ENCODE measurements around the gene HBG2.

HBG2 gene

GRCh38 chr11:5290106-5290505 is 35.5 kb upstream of the HBG2 start:
- TF ChIP-seq CREB1 (IDR thresholded peaks at IDR 0.05; ENCODE audit: low read depth) = no peak
- TF ChIP-seq YY1 (IDR thresholded peaks at IDR 0.05; ENCODE audit: low read depth) = no peak
- TF ChIP-seq TEAD4 (IDR thresholded peaks at IDR 0.05) = no peak
- TF ChIP-seq USF1 (IDR thresholded peaks at IDR 0.05) = no peak
- TF ChIP-seq REST (IDR thresholded peaks at IDR 0.05; ENCODE audit: low read depth) = no peak
- no peak for TF ChIP-seq TAF1 (IDR thresholded peaks at IDR 0.05; ENCODE audit: low read depth)
- TF ChIP-seq TCF12 (IDR thresholded peaks at IDR 0.05; ENCODE audit: low read depth) = no peak
- TF ChIP-seq EP300 (IDR thresholded peaks at IDR 0.05; ENCODE audit: borderline replicate concordance) = no peak
- TF ChIP-seq CEBPB (IDR thresholded peaks at IDR 0.05) = no peak
- TF ChIP-seq, protein P1, sequence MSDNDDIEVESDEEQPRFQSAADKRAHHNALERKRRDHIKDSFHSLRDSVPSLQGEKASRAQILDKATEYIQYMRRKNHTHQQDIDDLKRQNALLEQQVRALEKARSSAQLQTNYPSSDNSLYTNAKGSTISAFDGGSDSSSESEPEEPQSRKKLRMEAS (IDR thresholded peaks at IDR 0.05) = no peak
- TF ChIP-seq ZBTB7A (IDR thresholded peaks at IDR 0.05; ENCODE audit: low read depth) = no peak
- no peak for TF ChIP-seq RAD21 (IDR thresholded peaks at IDR 0.05; ENCODE audit: low read depth)
- TF ChIP-seq NFIC (IDR thresholded peaks at IDR 0.05) = no peak
- TF ChIP-seq EGR1 (IDR thresholded peaks at IDR 0.05) = no peak
- no peak for TF ChIP-seq FOXM1 (IDR thresholded peaks at IDR 0.05; ENCODE audit: borderline replicate concordance, low read depth)

DNA sequence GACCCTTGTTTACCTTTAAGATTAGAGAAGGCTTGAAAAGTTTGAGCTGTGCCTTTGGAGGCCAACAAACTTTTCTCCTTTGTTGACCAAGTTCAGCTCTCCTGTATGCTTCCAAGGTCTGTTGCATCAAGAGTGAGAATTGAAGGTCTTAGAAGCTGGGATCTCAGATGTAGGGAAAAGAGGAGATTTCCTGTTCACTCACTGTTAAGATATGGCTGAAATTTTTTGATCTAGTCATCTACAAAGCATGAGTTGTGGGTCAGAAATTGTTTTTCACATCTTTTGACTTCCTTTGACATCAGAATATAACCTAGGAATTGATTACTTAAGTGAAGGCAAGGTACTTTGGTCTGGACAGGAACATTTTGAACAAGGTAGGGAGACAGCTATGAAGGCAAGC is 35.1 kb upstream of the HBG2 start:
- TF ChIP-seq EP300 (IDR thresholded peaks at IDR 0.05; ENCODE audit: borderline replicate concordance) = no peak
- TF ChIP-seq CREB1 (IDR thresholded peaks at IDR 0.05; ENCODE audit: low read depth) = no peak
- no peak for TF ChIP-seq ZBTB7A (IDR thresholded peaks at IDR 0.05; ENCODE audit: low read depth)
- TF ChIP-seq, protein P1 (IDR thresholded peaks at IDR 0.05) = no peak
- TF ChIP-seq REST (IDR thresholded peaks at IDR 0.05; ENCODE audit: low read depth) = no peak
- TF ChIP-seq USF1 (IDR thresholded peaks at IDR 0.05) = no peak
- no peak for TF ChIP-seq TCF12 (IDR thresholded peaks at IDR 0.05; ENCODE audit: low read depth)
- no peak for TF ChIP-seq FOXM1 (IDR thresholded peaks at IDR 0.05; ENCODE audit: borderline replicate concordance, low read depth)
- no peak for TF ChIP-seq NFIC (IDR thresholded peaks at IDR 0.05)
- TF ChIP-seq CEBPB (IDR thresholded peaks at IDR 0.05) = no peak
- TF ChIP-seq YY1 (IDR thresholded peaks at IDR 0.05; ENCODE audit: low read depth) = no peak
- TF ChIP-seq EGR1 (IDR thresholded peaks at IDR 0.05) = no peak
- no peak for TF ChIP-seq TEAD4 (IDR thresholded peaks at IDR 0.05)
- no peak for TF ChIP-seq RAD21 (IDR thresholded peaks at IDR 0.05; ENCODE audit: low read depth)
- no peak for TF ChIP-seq TAF1 (IDR thresholded peaks at IDR 0.05; ENCODE audit: low read depth)

DNA sequence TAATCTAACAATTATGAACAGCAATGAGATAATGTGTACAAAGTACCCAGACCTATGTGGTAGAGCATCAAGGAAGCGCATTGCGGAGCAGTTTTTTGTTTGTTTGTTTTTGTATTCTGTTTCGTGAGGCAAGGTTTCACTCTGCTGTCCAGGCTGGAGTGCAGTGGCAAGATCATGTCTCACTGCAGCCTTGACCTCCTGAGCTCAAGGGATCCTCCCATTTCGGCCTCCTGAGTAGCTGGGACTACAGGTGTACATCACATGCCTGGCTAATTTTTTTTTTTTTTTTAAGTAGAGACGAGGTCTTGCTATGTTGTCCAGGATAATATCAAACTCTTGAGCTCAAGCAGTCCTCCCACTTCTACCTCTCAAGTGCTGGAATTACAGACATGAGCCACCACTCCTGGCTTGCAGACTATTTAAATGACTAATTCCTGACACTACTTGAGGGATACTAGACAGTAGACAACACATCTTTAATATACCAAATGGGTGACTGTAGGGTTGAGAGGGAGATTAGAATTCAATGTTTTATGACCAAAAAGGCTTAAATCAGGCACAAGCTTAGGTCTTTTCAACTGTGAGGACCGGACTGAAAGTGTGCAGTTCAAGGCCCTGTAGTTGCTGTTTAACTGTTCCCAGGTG is 34.4 kb upstream of the HBG2 start:
- TF ChIP-seq EGR1 (IDR thresholded peaks at IDR 0.05) = no peak
- TF ChIP-seq NFIC (IDR thresholded peaks at IDR 0.05) = no peak
- no peak for TF ChIP-seq YY1 (IDR thresholded peaks at IDR 0.05; ENCODE audit: low read depth)
- no peak for TF ChIP-seq REST (IDR thresholded peaks at IDR 0.05; ENCODE audit: low read depth)
- TF ChIP-seq RAD21 (IDR thresholded peaks at IDR 0.05; ENCODE audit: low read depth) = no peak
- no peak for TF ChIP-seq USF1 (IDR thresholded peaks at IDR 0.05)
- no peak for TF ChIP-seq CREB1 (IDR thresholded peaks at IDR 0.05; ENCODE audit: low read depth)
- no peak for TF ChIP-seq FOXM1 (IDR thresholded peaks at IDR 0.05; ENCODE audit: borderline replicate concordance, low read depth)
- no peak for TF ChIP-seq CEBPB (IDR thresholded peaks at IDR 0.05)

All from Ishikawa (cell line).